SK-N-SH treated with all-trans-retinoic acid at 6 μM for 48 hours (cell line): ENCODE results near the gene BROX.

Experiments
- ATAC-seq: fragments of 200-7000 bp; cut with Tn5 transposase; 3 replicates; pipeline ENCODE4 v1.9.1; 2020; ENCODE audit warnings: mild to moderate bottlenecking, moderate library complexity
- ARNTL ChIP-seq: fragments of 450-650 bp; formaldehyde crosslinking; IDR thresholded peaks from 2 replicates; pipeline ENCODE4 v1.5.0; 2020; ENCODE audit warnings: low read depth, mild to moderate bottlenecking, moderate library complexity, borderline replicate concordance
- BACH2 ChIP-seq: fragments of 250-450 bp; sonication (Bioruptor Pico); IDR thresholded peaks from 2 replicates; pipeline ENCODE4 v1.9.0; 2021; ENCODE audit warnings: mild to moderate bottlenecking, borderline replicate concordance
- CREB5 ChIP-seq: fragments of 250-450 bp; sonication (Bioruptor Pico); IDR thresholded peaks from 2 replicates; pipeline ENCODE4 v1.5.1; 2020; ENCODE audit warnings: low read depth, mild to moderate bottlenecking, moderate library complexity
- CSDC2 ChIP-seq: fragments of 250-450 bp; sonication (Bioruptor Pico); IDR thresholded peaks from 2 replicates; pipeline ENCODE4 v1.5.0; 2020; ENCODE audit warnings: mild to moderate bottlenecking, moderate library complexity
- CSRNP3 ChIP-seq: fragments of 250-450 bp; sonication (Bioruptor Pico); IDR thresholded peaks from 2 replicates; pipeline ENCODE4 v1.5.1; 2021; ENCODE audit warnings: mild to moderate bottlenecking, moderate library complexity
- ESRRG ChIP-seq: fragments of 250-450 bp; sonication (Bioruptor Pico); IDR thresholded peaks from 2 replicates; pipeline ENCODE4 v1.6.1; 2021; ENCODE audit warnings: mild to moderate bottlenecking
- GLIS3 ChIP-seq: fragments of 250-450 bp; sonication (Bioruptor Pico); IDR thresholded peaks from 2 replicates; pipeline ENCODE4 v1.5.0; 2020; ENCODE audit warnings: mild to moderate bottlenecking, moderate library complexity
- ISL1 ChIP-seq: fragments of 250-450 bp; sonication (Bioruptor Pico); IDR thresholded peaks from 2 replicates; pipeline ENCODE4 v2.1.2; 2022; ENCODE audit warnings: mild to moderate bottlenecking, moderate library complexity
- PATZ1 ChIP-seq: fragments of 250-450 bp; sonication (Bioruptor Pico); IDR thresholded peaks from 2 replicates; pipeline ENCODE4 v1.8.0; 2020; ENCODE audit warnings: mild to moderate bottlenecking, moderate library complexity, borderline replicate concordance
- POU6F1 ChIP-seq: fragments of 250-450 bp; sonication (Bioruptor Pico); IDR thresholded peaks from 2 replicates; pipeline ENCODE4 v1.8.0; 2021; ENCODE audit warnings: low read depth, mild to moderate bottlenecking, moderate library complexity, borderline replicate concordance
- PPARA ChIP-seq: fragments of 250-450 bp; sonication (Bioruptor Pico); IDR thresholded peaks from 2 replicates; pipeline ENCODE4 v1.5.0; 2020; ENCODE audit warnings: mild to moderate bottlenecking, borderline replicate concordance
- RARB ChIP-seq: fragments of 250-450 bp; sonication (Bioruptor Pico); IDR thresholded peaks from 2 replicates; pipeline ENCODE4 v1.8.0; 2021; ENCODE audit warnings: mild to moderate bottlenecking, moderate library complexity
- SNAI2 ChIP-seq: fragments of 250-450 bp; sonication (Bioruptor Pico); IDR thresholded peaks from 2 replicates; pipeline ENCODE4 v1.5.0; 2020; ENCODE audit warnings: mild to moderate bottlenecking, moderate library complexity
- TCF4 ChIP-seq: fragments of 250-450 bp; sonication (Bioruptor Pico); IDR thresholded peaks from 2 replicates; pipeline ENCODE4 v1.8.0; 2021; ENCODE audit warnings: mild to moderate bottlenecking, moderate library complexity, borderline replicate concordance
- TOX ChIP-seq: fragments of 250-450 bp; sonication (Bioruptor Pico); IDR thresholded peaks from 2 replicates; pipeline ENCODE4 v1.8.0; 2021; ENCODE audit warnings: mild to moderate bottlenecking, moderate library complexity, borderline replicate concordance
- TSHZ2 ChIP-seq: fragments of 250-450 bp; sonication (Bioruptor Pico); IDR thresholded peaks from 2 replicates; pipeline ENCODE4 v1.5.0; 2020; ENCODE audit warnings: mild to moderate bottlenecking, moderate library complexity
- ZC3H10 ChIP-seq: fragments of 250-450 bp; sonication (Bioruptor Pico); IDR thresholded peaks from 2 replicates; pipeline ENCODE4 v1.5.1; 2021; ENCODE audit warnings: mild to moderate bottlenecking, moderate library complexity
- ZNF565 ChIP-seq: fragments of 450-650 bp; formaldehyde crosslinking; conservative IDR thresholded peaks from 2 replicates; pipeline ENCODE4 v1.5.0; 2020; ENCODE audit warnings: low read depth, mild to moderate bottlenecking, moderate library complexity
- ZNF70 ChIP-seq: fragments of 450-650 bp; formaldehyde crosslinking; IDR thresholded peaks from 2 replicates; pipeline ENCODE4 v1.5.0; 2020; ENCODE audit warnings: mild to moderate bottlenecking, moderate library complexity

The BROX gene

GRCh38 chr1:222665964-222666363, 46.4 kb upstream of the BROX start (continued):
- TF ChIP-seq TSHZ2 (no peak), POU6F1 (CRISPR knock-in tag) (no peak), ISL1 (CRISPR knock-in tag) (no peak), RARB (CRISPR knock-in tag) (no peak), ZNF70 (no peak), PPARA (CRISPR knock-in tag) (no peak), GLIS3 (no peak)
- TF ChIP-seq, all 23 proteins: peak for 0

GRCh38 chr1:222668184-222668583, 44.2 kb upstream of the BROX start:
- ATAC-seq, result peak; percentile 71

GRCh38 chr1:222669107-222669506, 43.3 kb upstream of the BROX start:
- peak; percentile 67 for ATAC-seq

- no peak for ATAC-seq
- TF ChIP-seq ISL1 (CRISPR knock-in tag) (no peak), CSRNP3 (CRISPR knock-in tag) (no peak), PATZ1 (no peak), RARB (CRISPR knock-in tag) (no peak)
- TF ChIP-seq, all 23 proteins: peak for 0
Measured at GRCh38 chr1:222670110-222670509, 42.3 kb upstream of the BROX start.

GRCh38 chr1:222680080-222680479, 32.3 kb upstream of the BROX start:
- ATAC-seq, result no peak
- TF ChIP-seq TCF4 (no peak), ISL1 (CRISPR knock-in tag) (no peak), ESRRG (CRISPR knock-in tag) (no peak), POU6F1 (CRISPR knock-in tag) (no peak), BACH2 (CRISPR knock-in tag) (no peak), ZNF565 (CRISPR knock-in tag) (no peak), CSRNP3 (CRISPR knock-in tag) (no peak), CSDC2 (CRISPR knock-in tag) (no peak), TSHZ2 (no peak), TOX (CRISPR knock-in tag) (no peak), ARNTL (CRISPR knock-in tag) (no peak), RARB (CRISPR knock-in tag) (no peak), ZC3H10 (CRISPR knock-in tag) (no peak), CREB5 (no peak), SNAI2 (CRISPR knock-in tag) (no peak)
